Choroid plexus epithelial cell (primary cell): ENCODE results near the gene LCP2.

Source experiments
- DNase-seq: peaks from one replicate; pipeline ENCODE4 v3.0.0-alpha.2; 2010; ENCODE audit warnings: low read depth
- H3K4me3 ChIP-seq: 2 replicates; pipeline ENCODE4 v1.5.1; 2011; ENCODE audit warnings: low read depth, mild to moderate bottlenecking, control low read depth, low read length, moderate library complexity
- TF ChIP-seq, protein P1 (sequence below): conservative IDR thresholded peaks from 2 replicates; pipeline ENCODE4 v1.5.1; 2011; ENCODE audit warnings: low read depth, mild to moderate bottlenecking, control low read depth, inconsistent platforms, low read length, moderate library complexity

The LCP2 gene

DNA sequence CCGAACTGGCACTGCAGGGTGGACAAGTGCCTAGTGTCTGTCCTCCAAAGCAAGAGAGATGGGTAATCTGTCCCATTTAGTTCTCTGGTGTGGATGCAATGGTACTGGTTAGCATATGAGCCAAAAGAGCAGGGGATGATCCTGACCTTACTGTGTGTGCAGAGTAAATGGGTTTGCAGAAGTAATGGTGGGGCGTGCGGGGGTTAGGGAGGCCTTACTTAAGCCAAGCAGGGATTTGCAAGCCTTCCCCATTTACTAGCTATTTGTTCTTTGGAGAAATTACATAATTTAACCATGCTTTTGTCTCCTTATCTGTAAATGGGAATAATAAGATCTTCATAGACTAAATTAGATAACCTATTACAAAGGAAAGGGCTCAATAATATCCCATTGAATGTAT is 19.9 kb upstream of the LCP2 start:
- DNase-seq, result no peak
- no peak overlapping the region for H3K4me3 ChIP-seq
- TF ChIP-seq, protein P1, sequence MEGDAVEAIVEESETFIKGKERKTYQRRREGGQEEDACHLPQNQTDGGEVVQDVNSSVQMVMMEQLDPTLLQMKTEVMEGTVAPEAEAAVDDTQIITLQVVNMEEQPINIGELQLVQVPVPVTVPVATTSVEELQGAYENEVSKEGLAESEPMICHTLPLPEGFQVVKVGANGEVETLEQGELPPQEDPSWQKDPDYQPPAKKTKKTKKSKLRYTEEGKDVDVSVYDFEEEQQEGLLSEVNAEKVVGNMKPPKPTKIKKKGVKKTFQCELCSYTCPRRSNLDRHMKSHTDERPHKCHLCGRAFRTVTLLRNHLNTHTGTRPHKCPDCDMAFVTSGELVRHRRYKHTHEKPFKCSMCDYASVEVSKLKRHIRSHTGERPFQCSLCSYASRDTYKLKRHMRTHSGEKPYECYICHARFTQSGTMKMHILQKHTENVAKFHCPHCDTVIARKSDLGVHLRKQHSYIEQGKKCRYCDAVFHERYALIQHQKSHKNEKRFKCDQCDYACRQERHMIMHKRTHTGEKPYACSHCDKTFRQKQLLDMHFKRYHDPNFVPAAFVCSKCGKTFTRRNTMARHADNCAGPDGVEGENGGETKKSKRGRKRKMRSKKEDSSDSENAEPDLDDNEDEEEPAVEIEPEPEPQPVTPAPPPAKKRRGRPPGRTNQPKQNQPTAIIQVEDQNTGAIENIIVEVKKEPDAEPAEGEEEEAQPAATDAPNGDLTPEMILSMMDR, result no peak

DNA sequence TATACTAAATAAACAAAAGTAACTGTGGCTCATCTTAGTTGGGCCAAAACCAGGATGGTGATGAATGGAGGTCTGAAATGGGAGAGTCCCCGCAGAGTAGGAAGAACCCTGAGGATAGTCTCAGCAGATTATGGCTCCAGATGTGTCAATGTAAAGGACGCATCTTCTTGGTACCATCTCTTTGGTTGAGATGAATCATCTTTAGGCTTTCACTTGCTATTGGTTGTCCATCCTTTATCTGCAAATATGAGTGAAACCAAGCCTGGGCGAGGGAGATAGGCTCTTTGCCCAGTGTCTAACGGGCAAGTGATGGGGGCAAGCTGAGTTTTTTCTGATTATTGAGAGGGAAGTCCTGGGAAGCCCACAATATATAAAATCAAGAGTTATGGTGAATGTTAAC is 19.4 kb upstream of the LCP2 start:
- no peak overlapping the region for H3K4me3 ChIP-seq
- DNase-seq, result no peak
- TF ChIP-seq, protein P1, result no peak

DNA sequence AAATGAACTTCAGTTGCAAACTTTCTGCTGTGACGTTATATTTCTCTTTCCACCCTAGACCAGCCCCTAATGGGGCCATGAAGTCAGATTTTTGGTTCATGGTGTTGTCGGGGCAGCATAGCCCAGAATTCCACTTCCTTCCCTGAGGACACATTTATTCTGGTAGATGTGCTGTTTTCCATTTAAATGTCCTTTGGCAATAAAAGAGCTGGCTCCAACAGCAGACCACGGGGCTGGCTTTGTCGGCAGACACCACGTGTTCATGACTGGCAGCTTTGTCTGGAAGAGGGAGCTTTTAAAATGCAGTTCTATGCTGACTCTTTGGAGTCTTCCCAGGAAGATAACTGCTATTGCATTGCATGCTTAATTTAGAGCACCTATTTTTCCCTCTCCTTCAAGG is 17.6 kb upstream of the LCP2 start:
- peak; percentile 51 for DNase-seq
- H3K4me3 ChIP-seq, result no peak overlapping the region
- TF ChIP-seq, protein P1, result no peak

DNA sequence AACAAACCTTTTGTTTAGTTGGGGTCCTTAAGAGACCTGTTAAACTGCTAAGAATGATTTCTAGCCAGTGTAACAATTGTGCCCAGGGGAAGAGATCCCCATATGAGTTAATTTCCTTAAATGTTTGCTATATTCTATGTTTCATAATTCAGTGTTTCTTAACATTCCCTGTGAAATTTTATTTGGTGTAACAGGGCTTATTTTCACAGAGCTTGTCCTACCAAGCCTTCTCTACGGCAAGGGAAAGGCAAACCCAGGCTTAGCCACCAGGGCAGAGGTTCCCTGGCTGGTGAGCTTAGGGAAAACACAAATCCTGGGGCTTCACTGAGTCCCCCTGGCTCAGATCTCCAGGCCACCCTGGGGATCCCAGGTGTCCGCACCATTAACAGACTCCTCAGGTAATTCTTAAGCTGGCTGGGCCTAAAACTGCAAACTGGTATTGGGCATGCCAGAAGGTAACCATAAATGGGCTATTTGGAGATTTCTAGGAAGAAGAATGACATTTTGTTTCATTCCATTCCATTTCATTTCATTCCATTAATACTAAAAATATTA is 17.0 kb upstream of the LCP2 start:
- TF ChIP-seq, protein P1, result no peak
- H3K4me3 ChIP-seq, result no peak overlapping the region
- no peak for DNase-seq

DNA sequence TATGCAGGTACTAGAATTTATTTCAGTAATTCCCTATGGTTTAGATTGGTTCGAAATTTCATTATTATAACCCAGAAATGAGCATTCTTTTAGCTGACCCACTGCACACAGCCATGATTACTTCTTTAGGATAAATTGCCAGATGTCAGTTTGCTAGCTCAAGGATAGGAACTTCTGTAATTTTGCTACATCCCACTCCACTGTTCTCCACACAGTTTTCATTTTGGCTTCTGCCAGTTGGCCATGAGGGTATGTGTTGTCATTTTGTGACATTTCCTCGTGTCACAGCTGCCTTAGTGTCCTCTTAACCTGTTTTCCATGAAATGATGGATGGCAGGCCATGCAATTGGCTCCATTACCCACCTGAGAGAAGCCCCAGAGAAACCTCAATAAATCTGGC is 16.2 kb upstream of the LCP2 start:
- no peak for DNase-seq
- no peak overlapping the region for H3K4me3 ChIP-seq
- TF ChIP-seq, protein P1, result no peak

DNA sequence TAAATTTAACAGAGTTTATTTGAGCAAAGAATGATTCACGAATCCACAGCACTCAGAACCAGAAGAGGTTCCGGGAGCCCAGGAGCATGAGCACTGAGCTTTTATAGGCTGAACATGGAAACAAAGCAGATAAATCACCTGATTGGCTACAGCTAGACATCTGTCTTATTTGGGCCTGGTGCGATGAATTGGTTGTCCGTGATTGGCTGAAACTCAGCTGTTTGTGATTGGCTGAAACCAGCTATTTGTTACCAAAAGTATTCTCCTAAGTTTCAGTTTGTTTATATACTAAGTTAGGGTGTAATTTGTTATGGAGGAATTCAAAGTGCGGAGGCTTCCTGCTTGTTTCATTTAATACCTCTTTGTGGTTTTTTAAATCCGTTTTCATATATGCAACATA is 15.8 kb upstream of the LCP2 start:
- H3K4me3 ChIP-seq, result no peak overlapping the region
- no peak for DNase-seq
- TF ChIP-seq, protein P1, result no peak

DNA sequence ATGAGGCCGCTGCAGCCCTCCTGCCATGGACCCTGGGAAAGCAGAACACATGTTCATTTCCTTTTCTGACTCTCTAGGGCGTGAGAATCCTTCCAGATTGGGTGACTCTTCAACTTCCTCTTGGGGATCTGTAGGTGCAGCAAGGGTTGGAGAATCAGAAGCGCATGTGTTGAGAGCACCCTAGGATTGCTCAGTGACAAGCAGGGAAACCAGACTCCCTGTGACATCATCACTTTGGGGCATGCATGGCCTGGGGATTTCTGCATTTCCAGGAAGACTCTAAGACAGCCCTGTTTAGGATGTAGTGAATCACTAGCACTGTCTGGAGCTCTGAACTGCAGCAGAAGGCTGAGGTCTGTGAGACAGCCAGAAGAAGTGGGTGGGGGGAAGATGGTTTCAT is 15.1 kb upstream of the LCP2 start:
- TF ChIP-seq, protein P1, result no peak
- DNase-seq, result peak; percentile 72
- no peak overlapping the region for H3K4me3 ChIP-seq
